WTC11 (cell line): Measurements from ENCODE around the gene STK32A.

ENCODE experiments used
- CREB1 ChIP-seq: sonication (generic); formaldehyde crosslinking; IDR thresholded peaks from 2 replicates; pipeline ENCODE4 v1.8.0; 2023; ENCODE audit warnings: mild to moderate bottlenecking, missing genetic modification reagents
- CREM ChIP-seq: sonication (generic); formaldehyde crosslinking; IDR thresholded peaks from 2 replicates; pipeline ENCODE4 v1.8.1; 2022; ENCODE audit warnings: mild to moderate bottlenecking, missing genetic modification reagents, moderate library complexity
- ETV6 ChIP-seq: sonication (generic); formaldehyde crosslinking; IDR thresholded peaks from 2 replicates; pipeline ENCODE4 v1.8.1; 2022; ENCODE audit warnings: mild to moderate bottlenecking, missing genetic modification reagents
- NFATC4 ChIP-seq: fragments of 250-450 bp; sonication (Bioruptor Pico); IDR thresholded peaks from 2 replicates; pipeline ENCODE4 v1.9.0; 2021; ENCODE audit warnings: mild to moderate bottlenecking
- RELA ChIP-seq: sonication (generic); formaldehyde crosslinking; IDR thresholded peaks from 2 replicates; pipeline ENCODE4 v1.8.1; 2022; ENCODE audit warnings: missing genetic modification reagents, mild to moderate bottlenecking, borderline replicate concordance
- SP1 ChIP-seq: sonication (generic); formaldehyde crosslinking; conservative IDR thresholded peaks from 2 replicates; pipeline ENCODE4 v1.8.1; 2022; ENCODE audit warnings: missing genetic modification reagents
- ZBTB21 ChIP-seq: sonication (generic); formaldehyde crosslinking; IDR thresholded peaks from 2 replicates; pipeline ENCODE4 v1.8.1; 2023; ENCODE audit warnings: mild to moderate bottlenecking, missing genetic modification reagents, borderline replicate concordance
- ZNF121 ChIP-seq: sonication (generic); formaldehyde crosslinking; IDR thresholded peaks from 2 replicates; pipeline ENCODE4 v1.8.0; 2023; ENCODE audit warnings: missing genetic modification reagents
- TF ChIP-seq, protein P1 (sequence below): sonication (generic); formaldehyde crosslinking; IDR thresholded peaks from 2 replicates; pipeline ENCODE4 v1.8.1; 2022; ENCODE audit warnings: low read depth, mild to moderate bottlenecking, moderate library complexity, missing genetic modification reagents, borderline replicate concordance
- TF ChIP-seq, protein P2 (sequence below): fragments of 200-600 bp; IDR thresholded peaks from 2 replicates; pipeline ENCODE4 v1.8.0; 2022; ENCODE audit warnings: antibody characterized with exemption
- TF ChIP-seq, protein P3 (sequence below): sonication (generic); formaldehyde crosslinking; IDR thresholded peaks from 2 replicates; pipeline ENCODE4 v1.8.1; 2022; ENCODE audit warnings: mild to moderate bottlenecking, missing genetic modification reagents, moderate library complexity, borderline replicate concordance
- TF ChIP-seq, protein P4 (sequence below): sonication (generic); formaldehyde crosslinking; IDR thresholded peaks from 2 replicates; pipeline ENCODE4 v1.8.0; 2022; ENCODE audit warnings: mild to moderate bottlenecking, missing genetic modification reagents
- TF ChIP-seq, protein P5 (sequence below): sonication (generic); formaldehyde crosslinking; IDR thresholded peaks from 2 replicates; pipeline ENCODE4 v1.8.1; 2023; ENCODE audit warnings: mild to moderate bottlenecking, missing genetic modification reagents, moderate library complexity
- TF ChIP-seq, protein P6 (sequence below): fragments of 250-450 bp; sonication (Bioruptor Pico); IDR thresholded peaks from 2 replicates; pipeline ENCODE4 v1.9.0; 2021; ENCODE audit warnings: mild to moderate bottlenecking

DNA sequence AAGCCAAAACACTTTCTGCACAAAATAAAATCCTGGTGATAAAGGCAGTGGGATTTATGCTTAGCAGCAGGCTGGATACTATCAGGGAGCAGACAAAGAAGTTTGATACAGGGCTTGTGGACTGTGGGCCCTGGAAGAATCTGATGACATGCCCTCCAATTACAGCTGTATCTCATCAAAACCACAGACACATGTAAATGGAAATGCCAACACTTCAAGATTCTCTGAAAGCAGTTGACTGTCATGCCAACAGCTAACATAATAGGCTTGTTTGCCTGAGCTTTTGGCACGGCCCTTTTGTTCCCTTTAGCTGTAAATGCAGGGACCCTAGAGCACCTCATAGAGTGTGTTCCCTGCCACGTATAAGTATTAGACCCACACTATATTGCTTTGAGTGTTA, 114.4 kb downstream of the STK32A start:
- no peak for TF ChIP-seq CREM (CRISPR knock-in tag)
- TF ChIP-seq ETV6 (CRISPR knock-in tag) = no peak
- TF ChIP-seq, protein P1, sequence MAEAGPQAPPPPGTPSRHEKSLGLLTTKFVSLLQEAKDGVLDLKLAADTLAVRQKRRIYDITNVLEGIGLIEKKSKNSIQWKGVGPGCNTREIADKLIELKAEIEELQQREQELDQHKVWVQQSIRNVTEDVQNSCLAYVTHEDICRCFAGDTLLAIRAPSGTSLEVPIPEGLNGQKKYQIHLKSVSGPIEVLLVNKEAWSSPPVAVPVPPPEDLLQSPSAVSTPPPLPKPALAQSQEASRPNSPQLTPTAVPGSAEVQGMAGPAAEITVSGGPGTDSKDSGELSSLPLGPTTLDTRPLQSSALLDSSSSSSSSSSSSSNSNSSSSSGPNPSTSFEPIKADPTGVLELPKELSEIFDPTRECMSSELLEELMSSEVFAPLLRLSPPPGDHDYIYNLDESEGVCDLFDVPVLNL = no peak
- TF ChIP-seq, protein P2, sequence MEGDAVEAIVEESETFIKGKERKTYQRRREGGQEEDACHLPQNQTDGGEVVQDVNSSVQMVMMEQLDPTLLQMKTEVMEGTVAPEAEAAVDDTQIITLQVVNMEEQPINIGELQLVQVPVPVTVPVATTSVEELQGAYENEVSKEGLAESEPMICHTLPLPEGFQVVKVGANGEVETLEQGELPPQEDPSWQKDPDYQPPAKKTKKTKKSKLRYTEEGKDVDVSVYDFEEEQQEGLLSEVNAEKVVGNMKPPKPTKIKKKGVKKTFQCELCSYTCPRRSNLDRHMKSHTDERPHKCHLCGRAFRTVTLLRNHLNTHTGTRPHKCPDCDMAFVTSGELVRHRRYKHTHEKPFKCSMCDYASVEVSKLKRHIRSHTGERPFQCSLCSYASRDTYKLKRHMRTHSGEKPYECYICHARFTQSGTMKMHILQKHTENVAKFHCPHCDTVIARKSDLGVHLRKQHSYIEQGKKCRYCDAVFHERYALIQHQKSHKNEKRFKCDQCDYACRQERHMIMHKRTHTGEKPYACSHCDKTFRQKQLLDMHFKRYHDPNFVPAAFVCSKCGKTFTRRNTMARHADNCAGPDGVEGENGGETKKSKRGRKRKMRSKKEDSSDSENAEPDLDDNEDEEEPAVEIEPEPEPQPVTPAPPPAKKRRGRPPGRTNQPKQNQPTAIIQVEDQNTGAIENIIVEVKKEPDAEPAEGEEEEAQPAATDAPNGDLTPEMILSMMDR = no peak
- no peak for TF ChIP-seq RELA (CRISPR knock-in tag)
- TF ChIP-seq, protein P3, sequence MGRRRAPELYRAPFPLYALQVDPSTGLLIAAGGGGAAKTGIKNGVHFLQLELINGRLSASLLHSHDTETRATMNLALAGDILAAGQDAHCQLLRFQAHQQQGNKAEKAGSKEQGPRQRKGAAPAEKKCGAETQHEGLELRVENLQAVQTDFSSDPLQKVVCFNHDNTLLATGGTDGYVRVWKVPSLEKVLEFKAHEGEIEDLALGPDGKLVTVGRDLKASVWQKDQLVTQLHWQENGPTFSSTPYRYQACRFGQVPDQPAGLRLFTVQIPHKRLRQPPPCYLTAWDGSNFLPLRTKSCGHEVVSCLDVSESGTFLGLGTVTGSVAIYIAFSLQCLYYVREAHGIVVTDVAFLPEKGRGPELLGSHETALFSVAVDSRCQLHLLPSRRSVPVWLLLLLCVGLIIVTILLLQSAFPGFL (CRISPR knock-in tag) = no peak
- TF ChIP-seq, protein P4, sequence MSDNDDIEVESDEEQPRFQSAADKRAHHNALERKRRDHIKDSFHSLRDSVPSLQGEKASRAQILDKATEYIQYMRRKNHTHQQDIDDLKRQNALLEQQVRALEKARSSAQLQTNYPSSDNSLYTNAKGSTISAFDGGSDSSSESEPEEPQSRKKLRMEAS (CRISPR knock-in tag) = no peak
- TF ChIP-seq, protein P5, sequence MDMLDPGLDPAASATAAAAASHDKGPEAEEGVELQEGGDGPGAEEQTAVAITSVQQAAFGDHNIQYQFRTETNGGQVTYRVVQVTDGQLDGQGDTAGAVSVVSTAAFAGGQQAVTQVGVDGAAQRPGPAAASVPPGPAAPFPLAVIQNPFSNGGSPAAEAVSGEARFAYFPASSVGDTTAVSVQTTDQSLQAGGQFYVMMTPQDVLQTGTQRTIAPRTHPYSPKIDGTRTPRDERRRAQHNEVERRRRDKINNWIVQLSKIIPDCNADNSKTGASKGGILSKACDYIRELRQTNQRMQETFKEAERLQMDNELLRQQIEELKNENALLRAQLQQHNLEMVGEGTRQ (CRISPR knock-in tag) = no peak
- no peak for TF ChIP-seq ZNF121 (CRISPR knock-in tag)
- TF ChIP-seq ZBTB21 (CRISPR knock-in tag) = no peak
- TF ChIP-seq NFATC4 (CRISPR knock-in tag) = no peak
- no peak for TF ChIP-seq CREB1 (CRISPR knock-in tag)
- TF ChIP-seq, protein P6, sequence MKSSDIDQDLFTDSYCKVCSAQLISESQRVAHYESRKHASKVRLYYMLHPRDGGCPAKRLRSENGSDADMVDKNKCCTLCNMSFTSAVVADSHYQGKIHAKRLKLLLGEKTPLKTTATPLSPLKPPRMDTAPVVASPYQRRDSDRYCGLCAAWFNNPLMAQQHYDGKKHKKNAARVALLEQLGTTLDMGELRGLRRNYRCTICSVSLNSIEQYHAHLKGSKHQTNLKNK = no peak
- no peak for TF ChIP-seq SP1
